Testis (tissue), 2 donors: ENCODE results near the gene TMPRSS11E.
"Not testable (repeated sequence)": the region's sequence is repeated elsewhere in the genome, so short reads cannot be mapped to it uniquely, and the experiment has no call there.

ENCODE experiments used
- POLR2A ChIP-seq: fragments of 450-650 bp; IDR thresholded peaks from one replicate; pipeline ENCODE4 v1.6.1; 2017; ENCODE audit warnings: antibody characterized with exemption, mild to moderate bottlenecking, moderate library complexity
- TF ChIP-seq, protein P1 (sequence below), 3 experiments: fragments of 450-650 bp in 2 of 3; fragments of 200-600 bp in 1 of 3; sonication (generic) in 1 of 3; IDR thresholded peaks; one replicate each; pipeline ENCODE4 v1.5.1; 2016 to 2019; ENCODE audit warnings: antibody characterized with exemption in 3 of 3, mild to moderate bottlenecking in 2 of 3, moderate library complexity in 1 of 3

DNA sequence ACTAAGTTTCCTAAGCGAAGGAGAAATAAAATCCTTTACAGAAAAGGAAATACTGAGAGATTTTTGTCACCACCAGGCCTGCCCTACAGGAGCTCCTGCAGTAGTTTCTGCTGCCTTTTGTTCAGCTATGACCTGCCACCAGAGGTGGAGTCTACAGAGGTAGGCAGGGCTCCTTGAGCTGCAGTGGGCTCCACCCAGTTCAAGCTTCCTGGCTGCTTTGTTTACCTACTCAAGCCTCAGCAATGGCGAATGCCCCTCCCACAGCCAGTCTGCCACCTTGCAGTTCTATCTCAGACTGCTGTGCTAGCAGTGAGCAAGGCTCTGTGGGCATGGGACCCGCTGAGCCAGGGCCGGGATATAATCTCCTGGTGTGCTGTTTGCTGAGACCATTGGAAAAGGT, 57.6 kb downstream of the TMPRSS11E start:
- TF ChIP-seq, protein P1, sequence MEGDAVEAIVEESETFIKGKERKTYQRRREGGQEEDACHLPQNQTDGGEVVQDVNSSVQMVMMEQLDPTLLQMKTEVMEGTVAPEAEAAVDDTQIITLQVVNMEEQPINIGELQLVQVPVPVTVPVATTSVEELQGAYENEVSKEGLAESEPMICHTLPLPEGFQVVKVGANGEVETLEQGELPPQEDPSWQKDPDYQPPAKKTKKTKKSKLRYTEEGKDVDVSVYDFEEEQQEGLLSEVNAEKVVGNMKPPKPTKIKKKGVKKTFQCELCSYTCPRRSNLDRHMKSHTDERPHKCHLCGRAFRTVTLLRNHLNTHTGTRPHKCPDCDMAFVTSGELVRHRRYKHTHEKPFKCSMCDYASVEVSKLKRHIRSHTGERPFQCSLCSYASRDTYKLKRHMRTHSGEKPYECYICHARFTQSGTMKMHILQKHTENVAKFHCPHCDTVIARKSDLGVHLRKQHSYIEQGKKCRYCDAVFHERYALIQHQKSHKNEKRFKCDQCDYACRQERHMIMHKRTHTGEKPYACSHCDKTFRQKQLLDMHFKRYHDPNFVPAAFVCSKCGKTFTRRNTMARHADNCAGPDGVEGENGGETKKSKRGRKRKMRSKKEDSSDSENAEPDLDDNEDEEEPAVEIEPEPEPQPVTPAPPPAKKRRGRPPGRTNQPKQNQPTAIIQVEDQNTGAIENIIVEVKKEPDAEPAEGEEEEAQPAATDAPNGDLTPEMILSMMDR (IDR thresholded peaks at IDR 0.05): not testable (repeated sequence)
- TF ChIP-seq POLR2A: not testable (repeated sequence)
